HG02571 (cell line): ENCODE results near the gene DEFB121.
"Not testable (repeated sequence)": the region's sequence is repeated elsewhere in the genome, so short reads cannot be mapped to it uniquely, and the experiment has no call there.

ENCODE experiments used
- ATAC-seq: cut with Tn5 transposase; IDR thresholded peaks from one replicate; pipeline ENCODE4 v1.9.1; 2021; ENCODE audit warnings: mild to moderate bottlenecking, moderate library complexity; ENCODE audit not compliant: unreplicated experiment

Gene DEFB121

GRCh38 chr20:31364272-31364671, 41.7 kb downstream of the DEFB121 start:
- ATAC-seq: not testable (repeated sequence)

GRCh38 chr20:31363295-31363694, 42.7 kb downstream of the DEFB121 start:
- ATAC-seq: no peak

- no peak for ATAC-seq
These were observed 50.0 kb downstream of the DEFB121 start for GRCh38 chr20:31355981-31356380.
